Thyroid gland (tissue), 4 donors: ENCODE data around the gene RPTOR.

Source experiments
- CTCF ChIP-seq, 6 experiments: fragments of 200-600 bp in 3 of 6; fragments of 450-650 bp in 3 of 6; sonication (generic) in 3 of 6; IDR thresholded peaks; one replicate each; pipeline ENCODE4 v1.5.1; 2016 to 2019; ENCODE audit warnings: antibody characterized with exemption in 6 of 6, mild to moderate bottlenecking in 2 of 6, inconsistent platforms in 1 of 6, moderate library complexity in 1 of 6
- POLR2A ChIP-seq, 2 donors: fragments of 450-650 bp; IDR thresholded peaks; one replicate each; pipeline ENCODE4 v1.6.1; 2017; ENCODE audit warnings: antibody characterized with exemption in 2 of 2, mild to moderate bottlenecking in 2 of 2, moderate library complexity in 1 of 2

DNA sequence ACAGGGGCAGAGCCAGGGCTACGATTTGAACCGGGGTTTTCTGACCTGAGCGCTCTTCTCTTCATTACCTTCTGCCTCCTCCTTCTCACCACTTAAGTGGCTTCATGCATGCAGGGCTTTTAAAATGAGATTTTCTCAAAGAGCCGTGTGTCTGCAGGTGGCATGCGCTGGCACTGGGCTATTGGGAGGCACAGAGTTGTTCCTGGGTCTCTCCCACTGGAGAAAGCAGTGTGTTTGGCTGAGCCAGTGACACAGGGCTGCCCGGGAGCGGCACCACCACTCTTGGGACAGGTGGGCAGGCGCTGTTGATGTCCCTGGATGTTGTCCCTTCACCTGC is 228.2 kb downstream of the RPTOR start:
- TF ChIP-seq CTCF (IDR thresholded peaks at IDR 0.05) (no peak), POLR2A (IDR thresholded peaks at IDR 0.05) (no peak)
